HG03520 (cell line): ENCODE measurements around the gene TBX4.

Experiments
- ATAC-seq: cut with Tn5 transposase; IDR thresholded peaks from one replicate; pipeline ENCODE4 v1.9.1; 2021; ENCODE audit warnings: mild to moderate bottlenecking, moderate library complexity; ENCODE audit not compliant: unreplicated experiment

The TBX4 gene

DNA sequence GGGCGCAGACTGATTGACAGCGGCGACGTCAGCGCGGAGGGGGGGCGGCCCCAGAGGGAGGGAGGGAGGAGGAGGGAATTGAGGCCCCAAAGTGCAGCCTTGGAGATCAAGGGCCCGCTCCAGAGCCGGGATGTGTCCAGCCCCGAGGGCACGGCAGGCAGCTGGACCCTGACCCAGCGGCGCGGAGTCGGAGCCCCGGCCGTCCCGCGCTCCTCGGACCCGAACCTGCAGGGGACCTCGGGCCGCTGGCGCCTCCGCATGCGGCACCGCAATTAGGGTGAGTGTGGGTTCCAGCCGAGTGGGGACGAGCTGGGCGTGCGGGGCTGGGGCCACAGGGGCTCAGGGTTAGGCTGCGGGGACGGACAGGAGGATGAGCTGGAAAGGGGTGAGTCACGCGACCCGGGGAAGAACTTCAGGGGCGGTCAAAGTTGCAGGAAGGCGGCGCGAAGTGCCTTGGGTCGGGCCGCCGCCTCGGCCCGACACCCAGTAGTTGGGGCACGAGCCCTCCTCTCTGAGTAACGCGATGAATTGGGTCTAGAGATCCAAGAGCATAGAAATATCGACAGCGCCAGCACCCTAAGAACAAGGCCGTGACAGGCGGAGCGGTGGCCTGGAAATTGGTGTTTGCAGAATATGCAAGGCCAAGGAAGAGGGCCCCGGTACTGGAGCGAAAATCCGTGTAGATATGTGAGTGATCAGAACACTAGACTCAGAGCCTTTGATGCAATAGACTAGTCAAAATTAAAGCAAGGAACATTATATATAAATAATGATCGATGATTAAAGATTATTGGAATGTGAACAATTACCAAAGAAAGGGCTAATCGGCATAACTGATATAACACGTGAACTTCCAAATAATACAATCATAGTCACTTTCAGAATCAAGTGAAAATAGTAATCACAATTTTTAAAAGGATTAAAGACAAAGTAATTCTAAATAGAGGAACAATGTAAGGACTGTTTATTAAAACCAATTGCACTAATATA is at the start of gene TBX4:
TSS of gene TBX4 (plus strand) at position 122 of the 990 bp plus-strand sequence. CDS start 4,069 bp downstream, outside the sequence.
- no peak for ATAC-seq

DNA sequence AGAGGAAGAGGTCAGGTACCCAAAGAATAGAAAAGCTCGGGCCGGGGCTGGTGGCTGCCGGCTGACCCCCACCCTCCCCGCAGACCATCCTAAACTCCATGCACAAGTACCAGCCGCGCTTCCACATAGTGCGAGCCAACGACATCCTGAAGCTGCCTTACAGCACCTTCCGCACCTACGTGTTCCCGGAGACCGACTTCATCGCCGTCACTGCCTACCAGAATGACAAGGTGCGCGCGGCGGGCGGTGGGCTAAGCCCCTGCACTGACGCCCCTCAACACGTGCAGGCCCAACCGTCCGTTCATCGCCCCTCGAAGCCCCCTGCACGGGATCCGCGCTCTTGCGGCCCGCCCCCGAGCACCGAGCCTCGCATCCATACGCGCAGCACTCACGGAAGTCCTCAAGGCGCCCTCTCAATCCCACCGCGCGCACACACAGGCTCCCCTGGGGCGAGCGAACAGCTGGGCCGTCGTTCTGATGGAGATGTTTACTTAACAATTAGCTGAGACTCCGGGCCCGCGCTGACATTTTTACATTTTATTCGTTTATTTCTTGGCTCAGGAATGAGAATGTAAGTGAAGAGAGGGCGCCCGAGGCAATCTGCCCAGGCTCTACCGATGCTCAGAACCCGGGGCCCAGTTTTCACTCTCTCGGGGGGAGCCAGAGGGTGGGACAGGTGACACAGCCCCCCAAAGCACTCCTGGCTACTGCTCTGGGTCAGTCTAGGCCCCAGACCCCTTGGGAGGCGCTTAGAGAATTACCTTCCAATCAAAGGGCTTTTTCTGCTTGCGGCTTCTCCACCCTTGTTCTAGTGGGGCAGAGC is 49.0 kb upstream of the TBX4 start:
- ATAC-seq: no peak

- no peak for ATAC-seq
These were observed 48.2 kb upstream of the TBX4 start for GRCh38 chr17:61403801-61404662.

GRCh38 chr17:61404663-61404912 is 47.6 kb upstream of the TBX4 start:
- ATAC-seq: no peak

DNA sequence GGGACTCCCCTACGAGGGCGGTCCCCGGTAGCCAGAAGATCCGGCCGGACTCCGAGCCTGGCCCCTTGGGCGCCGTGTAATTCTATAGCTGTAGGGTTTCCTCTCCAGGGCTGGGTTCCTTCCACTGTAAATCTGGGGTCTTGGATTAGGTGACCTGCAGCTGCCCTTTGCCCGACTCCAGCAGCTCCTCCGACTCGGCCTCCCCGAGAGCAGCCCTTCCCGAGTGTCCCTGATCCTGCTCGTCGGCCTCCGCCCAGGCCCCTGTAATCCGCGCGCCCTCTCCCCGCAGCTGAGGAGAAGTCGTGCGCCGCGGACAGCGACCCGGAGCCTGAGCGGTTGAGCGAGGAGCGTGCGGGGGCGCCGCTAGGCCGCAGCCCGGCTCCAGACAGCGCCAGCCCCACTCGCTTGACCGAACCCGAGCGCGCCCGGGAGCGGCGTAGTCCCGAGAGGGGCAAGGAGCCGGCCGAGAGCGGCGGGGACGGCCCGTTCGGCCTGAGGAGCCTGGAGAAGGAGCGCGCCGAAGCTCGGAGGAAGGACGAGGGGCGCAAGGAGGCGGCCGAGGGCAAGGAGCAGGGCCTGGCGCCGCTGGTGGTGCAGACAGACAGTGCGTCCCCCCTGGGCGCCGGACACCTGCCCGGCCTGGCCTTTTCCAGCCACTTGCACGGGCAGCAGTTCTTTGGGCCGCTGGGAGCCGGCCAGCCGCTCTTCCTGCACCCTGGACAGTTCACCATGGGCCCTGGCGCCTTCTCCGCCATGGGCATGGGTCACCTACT is 47.1 kb upstream of the TBX4 start:
- ATAC-seq: no peak

- no peak for ATAC-seq
These were observed 46.3 kb upstream of the TBX4 start for GRCh38 chr17:61405686-61406536.

DNA sequence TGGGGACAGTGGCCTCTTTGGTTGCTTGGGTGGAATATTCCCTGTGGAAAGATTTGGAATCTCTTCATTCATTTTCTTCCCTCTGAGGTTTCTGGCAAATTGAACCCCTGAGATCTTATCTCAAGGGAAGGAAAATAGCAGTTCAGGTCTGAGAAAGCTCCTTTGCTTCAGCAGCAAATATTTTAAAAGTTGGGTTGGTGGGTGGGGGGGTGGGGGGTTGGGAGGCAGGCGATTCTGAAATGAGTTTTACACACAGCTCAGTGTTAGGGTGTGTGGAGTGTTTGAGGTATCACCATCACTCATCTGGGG is 45.7 kb upstream of the TBX4 start:
- no peak for ATAC-seq

GRCh38 chr17:61406971-61407911 is 45.0 kb upstream of the TBX4 start:
- no peak for ATAC-seq

GRCh38 chr17:61408151-61409041 is 43.8 kb upstream of the TBX4 start:
- ATAC-seq: no peak

DNA sequence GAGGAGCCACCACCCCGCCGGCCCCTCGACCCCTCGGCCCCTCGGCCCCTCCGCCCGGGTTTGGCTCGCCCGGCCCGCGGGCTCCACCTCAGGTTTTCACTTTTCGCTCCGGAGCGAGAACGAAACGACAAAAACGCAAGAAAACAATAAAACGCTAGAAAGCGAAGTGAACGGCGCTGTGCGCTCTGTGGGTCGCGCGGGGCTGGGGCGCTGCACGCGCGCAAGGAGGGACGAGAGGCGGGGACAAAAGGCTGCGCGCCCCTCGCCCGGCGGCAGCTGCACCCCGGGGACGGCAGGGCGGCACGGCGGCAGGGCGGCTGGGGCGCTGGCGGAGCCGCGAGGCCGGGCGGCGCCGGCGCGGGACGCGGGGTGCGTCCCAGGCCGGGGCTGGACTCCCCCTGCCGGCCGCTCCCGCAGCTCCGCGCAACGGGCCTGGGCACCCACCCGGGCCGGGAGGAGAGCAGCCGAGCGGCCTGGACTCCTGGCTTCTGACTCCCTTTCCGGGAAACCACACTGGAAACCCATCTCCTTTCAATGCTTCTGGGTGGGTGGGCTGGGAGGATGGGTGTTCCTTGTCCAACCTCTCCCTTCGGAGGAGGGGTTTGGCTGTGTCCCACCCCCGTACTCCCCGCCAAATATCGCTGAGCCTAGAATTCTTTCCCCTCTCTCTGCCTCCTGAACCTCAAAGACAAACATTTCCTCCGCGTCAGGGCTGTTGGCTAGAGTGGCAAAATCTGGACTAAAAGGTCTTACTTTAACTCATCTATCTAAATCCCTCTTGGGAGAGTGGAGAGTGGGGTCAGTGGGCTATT is 42.7 kb upstream of the TBX4 start:
- no peak for ATAC-seq

DNA sequence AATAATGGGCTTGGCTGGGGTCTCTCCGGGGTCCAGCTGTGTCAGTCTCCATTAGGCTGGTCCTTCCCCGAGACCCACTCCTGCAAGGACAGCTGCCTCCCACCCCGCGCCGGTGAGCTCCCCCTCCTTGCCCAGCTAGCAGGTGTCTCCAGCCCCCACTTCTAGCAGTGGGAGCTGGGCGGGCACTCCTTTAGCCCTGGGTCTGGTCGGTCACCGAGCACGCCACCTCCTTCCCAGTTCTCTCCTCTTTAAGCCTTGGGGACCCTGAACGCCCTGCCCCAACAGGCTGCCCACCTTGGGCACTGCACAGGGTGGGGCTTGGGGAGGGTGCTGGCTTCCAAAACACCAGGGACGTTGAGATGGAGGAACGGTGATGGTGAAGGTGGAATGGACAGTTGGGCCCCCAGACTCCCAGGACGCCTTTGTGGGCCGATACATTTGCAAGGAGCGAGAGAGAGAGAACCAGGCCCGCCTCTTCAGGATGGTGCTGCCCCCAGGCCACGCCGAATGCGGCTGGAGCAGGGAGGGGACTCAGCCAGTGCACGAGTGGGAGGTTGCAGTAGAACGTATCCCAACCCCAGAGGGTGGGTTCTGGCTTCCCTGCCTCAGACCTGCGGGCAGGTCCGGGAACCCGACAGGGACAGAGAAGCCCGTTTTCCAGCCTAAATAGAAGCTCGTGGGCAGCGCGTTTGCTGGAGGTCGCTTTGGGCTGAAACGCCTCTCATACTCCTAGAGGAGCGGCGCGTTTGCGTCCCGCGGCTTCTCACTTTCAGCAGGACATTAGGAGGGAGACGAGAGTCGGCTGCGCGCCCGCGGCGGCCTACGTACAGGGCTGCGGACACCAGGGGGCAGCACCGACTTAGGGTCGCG is 41.8 kb upstream of the TBX4 start:
- no peak for ATAC-seq

DNA sequence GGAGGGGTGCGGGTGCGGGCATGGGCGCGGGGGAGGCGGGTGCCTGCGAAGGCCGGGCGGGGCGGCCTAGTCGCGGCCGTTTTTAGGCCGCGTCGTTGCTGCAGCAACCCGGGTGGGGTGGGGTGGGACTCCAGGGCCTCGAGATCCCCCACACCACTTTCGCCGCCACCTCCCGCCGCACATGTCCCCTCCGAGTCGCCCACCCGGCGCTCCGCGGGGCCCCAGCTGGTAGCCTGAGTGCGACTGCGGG is 41.3 kb upstream of the TBX4 start:
- ATAC-seq: no peak

DNA sequence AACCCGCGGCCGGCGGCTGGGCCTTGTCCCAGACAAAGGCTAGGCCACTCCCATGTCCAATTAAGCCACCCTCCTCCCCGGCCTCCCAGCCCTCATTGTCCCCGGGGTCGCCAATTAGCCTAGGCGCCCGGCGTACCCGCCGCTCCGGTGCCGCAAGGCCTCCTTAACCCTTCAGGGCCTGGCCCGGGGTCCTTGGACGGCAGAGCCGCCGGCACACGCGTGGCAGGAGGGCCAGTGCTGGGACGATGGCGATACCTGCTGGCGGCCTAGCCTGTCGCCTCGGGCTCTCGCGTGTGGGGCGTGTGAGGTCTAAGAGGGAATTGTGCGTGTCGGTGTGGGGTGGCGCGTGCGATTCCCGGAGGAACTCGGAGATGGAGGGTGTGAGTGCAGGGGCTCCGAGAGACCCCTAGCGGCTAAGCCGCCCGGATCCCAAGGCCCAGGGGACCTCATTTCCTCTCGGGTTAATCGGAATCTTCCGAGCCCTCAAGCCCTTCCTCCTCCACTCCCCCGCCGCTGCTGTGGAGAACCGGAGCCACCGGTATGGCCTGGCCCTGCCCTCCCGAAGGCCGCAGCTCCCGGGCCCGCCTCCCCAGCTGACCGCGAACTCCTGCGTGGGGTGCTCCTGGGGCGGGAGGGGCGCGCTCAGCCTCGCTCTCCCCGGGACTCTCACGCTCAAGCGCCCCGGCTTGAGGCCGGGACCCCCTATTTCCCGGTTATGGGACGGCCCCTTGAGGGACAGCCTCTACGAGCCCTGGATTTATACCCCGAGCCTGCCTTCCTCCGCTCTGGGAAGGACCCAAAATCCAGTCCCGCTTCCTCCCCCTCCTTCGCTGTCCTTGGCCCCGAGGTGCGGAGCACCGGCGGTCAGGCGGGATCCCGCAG is 40.7 kb upstream of the TBX4 start:
- no peak for ATAC-seq

DNA sequence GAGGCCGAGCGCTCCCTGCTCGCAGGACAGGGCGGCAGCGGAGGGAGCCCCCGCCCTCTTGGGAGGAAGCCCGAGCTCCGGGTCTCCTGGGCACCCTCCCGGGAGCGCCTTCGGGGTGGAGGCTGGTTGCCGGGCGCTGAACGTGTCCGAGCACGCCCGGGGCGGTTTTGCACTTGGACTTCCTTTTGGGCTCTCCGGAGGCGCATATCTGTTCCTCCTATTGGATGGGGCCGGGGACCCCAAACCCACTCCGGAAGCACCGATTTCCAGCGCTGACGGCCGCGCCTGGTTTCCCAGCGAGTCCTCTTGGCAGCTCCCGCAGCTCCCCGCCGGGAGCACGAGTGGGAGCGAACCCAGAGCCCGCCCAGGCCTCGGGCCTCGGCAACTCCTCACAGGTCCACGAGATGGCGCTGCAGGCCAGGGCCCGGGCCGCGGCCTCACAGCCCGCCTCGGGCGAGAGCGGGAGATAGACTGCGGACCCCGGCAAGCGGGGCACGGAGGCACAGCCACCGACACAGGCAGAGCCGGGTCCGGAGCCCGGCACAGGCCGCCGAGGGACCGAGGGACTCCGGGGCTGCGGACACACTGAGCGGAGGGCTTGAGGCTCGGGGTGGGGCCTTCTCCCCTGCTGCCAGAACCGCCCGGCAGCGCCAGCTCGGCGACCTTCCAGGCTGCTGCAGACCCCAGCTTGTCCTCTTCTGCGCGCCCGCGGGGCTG is 39.9 kb upstream of the TBX4 start:
- peak; percentile 63 for ATAC-seq
